NCI-H1930 (cell line): ENCODE measurements around the gene DMBX1.

Source experiments
- DNase-seq, 2 experiments: peaks; one replicate each; lab custom pipeline; 2025; lab: John Stamatoyannopoulos, UW

DMBX1 gene

DNA sequence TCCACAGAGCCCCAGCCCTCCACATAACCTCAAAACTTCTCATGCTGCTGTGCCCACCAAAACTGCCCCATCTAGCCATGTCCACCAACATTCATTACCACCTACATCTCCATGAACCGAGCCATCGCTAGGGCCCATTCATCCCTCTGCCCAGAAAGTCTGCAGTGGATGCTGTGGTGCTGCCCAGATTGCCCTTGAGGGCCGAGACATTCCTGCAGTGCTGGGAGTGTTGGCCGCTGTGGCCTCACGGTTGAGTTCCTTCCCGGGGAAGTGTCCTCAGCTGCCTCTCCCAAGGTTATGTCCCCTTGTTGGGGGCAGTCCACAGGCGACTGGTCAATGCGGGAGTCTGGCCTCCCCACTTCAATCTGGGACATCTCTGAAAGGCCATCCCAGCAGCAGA, 30.3 kb upstream of the DMBX1 start:
- DNase-seq = no peak

DNA sequence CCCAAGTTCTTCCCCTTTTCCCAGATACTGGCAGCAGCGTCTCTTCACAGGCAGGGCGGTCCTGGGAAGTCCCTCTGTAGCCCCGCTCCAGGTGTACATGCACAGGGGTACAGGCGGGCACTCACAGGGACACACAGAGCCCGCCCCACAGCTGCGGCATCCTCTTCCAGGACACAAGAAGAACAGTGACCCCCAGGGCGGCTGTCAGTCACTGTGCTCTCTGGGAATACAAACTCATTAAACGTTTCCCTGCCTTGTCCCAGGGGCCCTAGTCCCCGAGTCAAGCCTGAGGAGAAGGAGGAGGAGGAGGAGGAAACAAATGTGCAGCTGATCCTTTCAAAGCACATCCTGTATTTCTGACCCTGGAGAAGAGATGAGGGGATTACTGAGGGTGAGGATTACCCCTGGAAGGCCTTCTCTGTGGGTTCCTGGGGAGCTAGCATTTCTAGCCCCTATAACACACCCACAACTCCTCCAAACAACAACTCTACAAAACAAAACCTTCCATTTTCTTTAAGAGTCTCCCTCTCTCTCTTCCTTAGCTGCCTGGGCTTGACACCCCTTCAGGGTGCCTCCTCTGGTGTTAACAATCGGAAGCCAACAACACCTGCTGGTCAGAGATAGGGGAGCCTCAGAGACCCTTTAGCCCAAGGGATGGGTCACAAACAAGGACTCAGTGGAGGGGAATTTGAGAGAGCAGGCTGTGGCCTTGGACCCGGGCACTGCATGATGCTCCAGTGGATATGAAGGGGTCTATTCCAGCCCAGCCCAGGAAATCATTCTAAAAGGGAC, 28.4 kb upstream of the DMBX1 start:
- no peak for DNase-seq

DNA sequence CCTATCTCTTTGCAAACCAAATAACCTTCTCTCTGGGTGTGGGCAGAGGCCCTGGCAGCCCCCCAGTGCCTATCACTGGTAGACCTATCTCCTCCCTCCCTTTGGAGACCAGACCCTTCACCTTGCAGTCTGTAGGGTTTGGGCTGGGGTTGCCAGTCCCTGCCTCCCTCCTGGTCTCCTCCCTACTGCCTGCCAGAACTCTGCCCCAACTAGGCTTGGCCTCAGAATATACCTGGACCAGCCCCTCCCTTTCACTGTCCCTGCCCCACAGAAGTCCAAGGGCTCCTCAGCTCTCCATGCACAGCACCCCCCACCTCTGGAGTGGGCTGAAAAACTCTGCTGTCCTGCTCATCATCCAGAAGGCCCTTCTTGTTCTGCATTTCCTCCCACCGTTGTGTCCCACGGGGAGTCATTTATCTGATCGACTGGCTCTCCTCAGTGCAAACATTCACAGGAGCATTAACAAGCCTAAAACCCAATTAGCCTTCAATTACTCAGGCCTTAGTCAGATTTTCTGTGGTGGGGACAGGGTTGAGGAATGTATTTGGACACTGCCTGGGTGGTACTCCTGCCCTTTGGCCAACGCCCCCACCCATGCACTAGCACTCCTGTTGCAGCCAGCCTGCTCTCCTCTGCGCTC, 27.7 kb upstream of the DMBX1 start:
- DNase-seq = no peak

GRCh38 chr1:46464013-46464548, 25.6 kb upstream of the DMBX1 start:
- DNase-seq = no peak

DNA sequence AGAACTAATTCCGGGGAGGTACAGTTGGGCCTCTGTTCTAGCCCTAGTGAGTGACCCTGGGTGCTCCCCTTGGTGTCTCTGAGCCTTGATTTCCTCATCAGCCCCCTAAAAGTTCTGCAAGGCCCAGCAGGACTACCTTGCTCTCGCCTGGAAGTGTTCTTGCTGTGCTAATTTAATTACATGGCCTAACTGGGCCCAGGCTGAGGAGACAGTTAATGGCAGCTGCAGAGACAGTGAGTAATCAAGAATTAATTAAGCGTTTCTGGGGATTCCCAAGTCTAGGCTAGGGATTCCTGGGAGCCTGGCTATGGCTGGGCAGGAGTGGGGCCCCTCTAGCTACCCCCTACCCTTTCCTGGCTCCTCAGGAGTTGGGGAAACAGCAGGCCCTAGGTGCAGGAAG, 24.7 kb upstream of the DMBX1 start:
- DNase-seq = no peak

- no peak for DNase-seq
Measured at GRCh38 chr1:46465981-46466476, 23.6 kb upstream of the DMBX1 start.

DNA sequence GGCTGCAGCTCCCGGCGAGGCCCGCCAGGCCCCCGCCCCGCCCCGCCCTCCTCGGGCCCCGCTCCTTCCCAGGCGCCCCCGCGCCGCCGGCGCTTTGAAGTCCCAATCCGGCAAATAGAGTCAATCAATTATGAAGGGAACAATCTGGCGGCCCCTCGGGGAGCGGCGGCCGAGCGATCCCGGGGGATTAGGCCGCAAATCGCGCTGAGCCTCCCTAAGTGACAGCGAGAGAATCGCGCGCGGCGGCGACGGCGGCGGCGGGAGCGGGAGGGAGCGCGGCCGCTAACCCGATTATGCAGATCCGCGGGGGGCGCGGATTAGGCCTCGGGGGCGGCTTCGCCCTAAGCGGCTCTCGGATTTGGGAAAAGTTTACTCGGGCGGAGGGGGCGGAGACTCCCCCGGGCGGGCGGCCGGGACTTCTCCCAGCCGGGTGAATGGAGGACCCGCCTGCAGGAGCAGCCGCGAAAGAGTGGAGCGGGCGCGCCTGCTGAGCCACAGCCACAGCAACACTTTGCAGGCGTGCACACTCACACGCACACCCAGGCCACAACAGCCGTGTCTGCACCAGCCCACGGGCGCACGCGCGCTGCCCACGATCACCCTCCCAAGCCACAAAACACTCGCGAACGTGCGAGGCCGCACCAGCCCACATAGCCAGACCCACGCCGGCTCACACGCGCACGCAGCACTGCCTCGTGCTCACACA, 23.0 kb upstream of the DMBX1 start:
- DNase-seq = peak in 1 of 2 experiments; percentile 41

DNA sequence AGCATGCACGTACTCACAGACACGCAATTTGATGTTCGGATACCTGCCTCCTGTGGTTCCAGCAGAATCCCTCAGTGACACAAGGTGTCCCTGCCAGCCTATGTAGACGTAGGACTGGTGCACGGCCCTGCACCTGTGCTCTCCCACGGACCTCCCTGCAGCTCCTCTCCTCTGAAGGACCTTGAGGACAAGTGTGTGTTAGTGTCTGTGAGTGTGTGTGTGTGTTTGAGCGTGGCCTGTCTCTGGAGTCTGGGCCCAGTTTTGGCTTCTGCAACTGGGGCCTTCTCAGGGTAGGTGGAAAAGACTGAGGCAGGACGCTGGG, 22.5 kb upstream of the DMBX1 start:
- DNase-seq = no peak

- no peak for DNase-seq
Measured at GRCh38 chr1:46469881-46470280, 19.8 kb upstream of the DMBX1 start.

GRCh38 chr1:46471848-46472492, 17.7 kb upstream of the DMBX1 start:
- no peak for DNase-seq

DNA sequence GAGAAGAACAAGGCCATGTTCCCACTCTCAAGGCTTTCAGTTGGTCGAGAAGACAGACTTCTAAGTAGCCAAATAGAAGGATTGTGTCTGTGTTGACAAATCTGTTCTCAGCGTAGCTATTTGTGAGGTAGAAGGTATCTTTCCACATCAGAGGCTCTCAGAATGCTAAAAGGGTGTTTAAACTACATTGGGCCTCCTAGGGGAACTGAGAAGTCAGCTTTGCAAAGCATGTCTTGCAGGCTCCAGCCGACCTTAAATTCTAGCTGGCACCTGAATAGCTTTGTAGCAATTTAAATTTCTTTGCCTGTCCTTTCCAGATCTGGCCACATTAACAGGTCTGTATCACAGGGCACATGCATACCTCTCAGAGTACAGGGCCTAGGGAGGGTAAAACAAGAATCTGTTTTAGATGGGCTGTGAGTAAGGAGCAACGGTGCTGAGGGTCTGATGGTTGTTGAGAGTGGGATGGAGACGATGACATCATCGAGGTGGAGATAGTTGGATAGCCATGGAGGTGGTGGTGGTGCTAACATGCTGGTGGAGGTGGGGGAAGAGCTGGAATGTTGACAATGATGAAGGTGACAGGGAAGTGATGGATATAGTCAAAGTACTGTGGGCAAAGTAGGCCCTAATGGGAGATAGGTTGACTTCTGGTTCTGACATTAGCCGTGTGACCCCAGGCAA, 17.0 kb upstream of the DMBX1 start:
- DNase-seq = no peak

DNA sequence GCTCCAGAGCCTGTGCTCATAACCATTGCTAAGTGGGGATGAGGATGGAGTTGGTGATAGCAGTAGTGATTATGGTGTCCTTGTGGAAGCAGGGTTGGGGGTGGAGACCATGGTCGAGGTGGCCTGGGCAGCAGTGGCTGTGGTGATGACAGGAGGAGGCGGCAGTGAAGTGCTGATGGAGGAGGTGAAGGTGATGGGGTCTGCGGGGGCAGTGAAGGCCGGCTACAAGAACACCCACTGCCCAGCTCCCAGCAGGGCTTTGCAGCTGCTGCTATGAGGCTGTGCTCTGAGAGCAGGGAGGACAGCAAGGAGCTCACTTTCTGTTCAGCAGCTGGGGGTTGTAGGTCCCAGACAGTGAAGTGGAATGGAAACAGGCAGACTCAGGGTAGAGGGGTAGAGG, 15.6 kb upstream of the DMBX1 start:
- DNase-seq = no peak

DNA sequence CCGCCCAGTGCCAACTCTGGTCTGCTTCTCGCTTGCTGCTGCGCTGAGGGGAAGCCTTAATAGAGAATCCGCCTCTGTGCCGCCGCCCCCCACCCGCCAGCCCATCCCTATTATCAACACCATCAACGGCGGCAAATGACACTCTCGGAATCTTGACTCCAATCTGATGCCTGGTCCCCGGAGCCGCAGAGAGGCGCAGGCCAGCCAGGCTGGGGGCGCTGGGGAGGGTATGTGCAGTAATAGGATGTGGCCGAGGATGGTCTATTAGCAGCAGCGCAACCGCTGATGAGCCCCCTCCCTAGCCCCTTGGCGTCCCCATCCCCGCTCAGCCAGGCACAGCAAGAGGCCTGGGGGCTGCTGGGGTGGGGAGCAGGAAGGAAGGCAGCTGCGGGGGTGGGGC, 15.1 kb upstream of the DMBX1 start:
- DNase-seq = no peak

- DNase-seq = no peak
Measured at GRCh38 chr1:46476673-46477072, 13.0 kb upstream of the DMBX1 start.

DNA sequence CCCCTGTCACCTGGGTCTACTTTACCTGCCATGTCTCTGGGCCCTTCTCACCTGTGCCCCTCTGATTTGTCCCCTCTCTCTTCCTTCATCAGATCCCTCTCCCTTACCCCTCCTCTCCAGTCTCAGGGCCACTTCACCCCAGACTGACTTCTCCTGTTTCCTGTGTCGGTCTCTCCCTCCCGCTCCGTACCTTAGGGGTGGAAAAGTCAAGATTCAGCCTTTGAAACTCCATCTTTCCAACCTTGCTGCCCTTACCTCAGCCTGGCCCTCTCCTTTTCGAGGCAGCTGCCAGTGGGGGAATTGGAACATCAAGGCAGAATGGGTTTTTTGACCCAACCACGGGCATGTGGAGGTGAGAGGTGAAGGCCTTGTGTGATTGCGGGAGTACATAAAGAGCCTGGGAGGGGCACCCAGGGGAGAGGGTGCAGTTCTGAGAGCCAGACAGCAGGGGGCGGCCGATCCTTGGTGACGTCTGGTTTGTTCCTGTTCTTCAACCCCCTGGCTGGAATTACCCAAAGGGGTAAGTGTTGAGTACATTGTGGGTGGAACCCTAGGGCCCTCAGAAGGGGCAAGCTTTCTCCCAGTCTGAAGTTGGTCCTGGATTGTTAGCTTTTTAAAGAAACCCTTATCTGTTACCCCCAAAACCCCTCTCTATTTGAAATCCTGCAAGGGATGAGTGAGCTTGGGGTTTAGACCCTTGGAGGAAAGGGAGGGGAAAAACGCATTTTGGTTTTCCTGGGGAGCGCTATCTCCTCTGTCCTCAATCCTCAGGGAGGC, 12.3 kb upstream of the DMBX1 start:
- peak in 1 of 2 experiments; percentile 57 for DNase-seq

DNA sequence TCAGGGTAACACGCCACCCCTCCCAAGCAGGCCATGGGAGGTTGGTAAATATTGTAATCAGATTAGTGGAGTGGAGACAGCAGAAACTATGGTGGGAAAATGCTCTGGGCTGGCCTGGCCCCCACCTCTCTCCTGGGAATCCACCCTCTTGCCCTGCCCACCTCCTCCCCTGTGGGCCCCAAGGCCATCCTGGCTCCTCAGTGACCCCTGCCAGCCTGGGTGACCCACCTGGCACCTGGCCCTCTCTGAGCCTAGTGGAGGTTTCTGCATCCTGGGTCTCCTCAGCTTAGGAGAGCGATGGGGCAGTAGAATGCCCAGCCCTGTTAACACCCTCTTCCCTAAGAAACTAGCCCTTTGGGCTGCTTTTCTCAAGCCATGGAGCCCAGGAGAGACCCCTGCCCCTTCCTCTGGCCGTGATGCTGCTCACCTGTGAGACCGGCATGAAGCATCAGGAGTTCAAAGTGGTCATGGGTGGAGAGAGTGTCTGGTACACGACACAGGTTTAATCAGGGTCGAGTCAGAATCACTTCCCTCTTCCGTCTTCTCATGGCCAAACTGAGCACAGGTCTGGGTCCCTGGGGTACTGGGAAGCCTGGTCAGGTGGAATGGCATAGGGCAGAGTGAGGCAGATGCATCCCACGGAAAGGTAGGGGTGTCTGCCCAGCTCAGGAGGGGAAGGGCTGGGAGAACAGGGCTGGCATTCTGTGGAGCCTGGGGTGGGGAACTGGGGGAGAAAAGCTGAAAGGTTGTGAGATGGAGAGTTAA, 10.7 kb upstream of the DMBX1 start:
- no peak for DNase-seq

- no peak for DNase-seq
Measured at GRCh38 chr1:46479744-46480350, 9.8 kb upstream of the DMBX1 start.

GRCh38 chr1:46480959-46481646, 8.5 kb upstream of the DMBX1 start:
- no peak for DNase-seq

DNA sequence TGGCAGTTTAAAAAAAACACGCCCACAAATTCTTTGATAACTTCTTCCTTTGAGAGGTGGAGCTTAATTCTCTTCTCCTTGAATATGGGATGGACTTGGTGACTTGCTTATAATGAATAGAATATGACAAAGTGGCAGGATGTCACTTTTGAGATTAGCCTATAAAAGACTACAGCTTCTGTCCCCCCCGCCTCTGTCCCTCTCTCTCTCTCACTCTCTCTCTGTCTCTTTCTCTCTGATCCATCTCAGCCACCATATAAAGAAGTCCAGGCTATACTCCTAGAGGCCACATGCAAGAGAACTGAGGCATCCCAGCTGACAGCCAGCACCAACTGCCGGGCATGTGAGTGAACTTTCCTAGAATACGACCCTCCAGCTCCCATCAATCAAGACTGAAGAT, 7.7 kb upstream of the DMBX1 start:
- no peak for DNase-seq
